Mucosa of descending colon (tissue), 3 donors: ENCODE measurements around the gene METTL21A. TPM values are rescaled to one million over a fixed set of nuclear protein-coding genes. Genes with fewer than 3 reads are reported as not detected.

Experiments
- ATAC-seq: fragments of 200-7000 bp; cut with Tn5 transposase; one replicate; pipeline ENCODE4 v1.9.1; 2020; ENCODE audit warnings: mild to moderate bottlenecking, moderate library complexity
- DNase-seq, 3 donors: peaks; one replicate each; pipeline ENCODE4 v3.0.0-alpha.2; 2020
- H3K36me3 ChIP-seq: fragments of 200-600 bp; one replicate; pipeline ENCODE4 v1.8.0; 2021; ENCODE audit warnings: low read depth, mild to moderate bottlenecking
- H3K4me1 ChIP-seq: fragments of 200-600 bp; one replicate; pipeline ENCODE4 v1.8.0; 2021; ENCODE audit warnings: low read depth, mild to moderate bottlenecking
- H3K4me3 ChIP-seq: fragments of 200-600 bp; one replicate; pipeline ENCODE4 v1.8.0; 2021; ENCODE audit warnings: mild to moderate bottlenecking
- H3K9me3 ChIP-seq: fragments of 200-600 bp; one replicate; pipeline ENCODE4 v1.8.0; 2021; ENCODE audit warnings: mild to moderate bottlenecking
- intact Hi-C, 2 donors: fragments of 100-400 bp; cut with DNase I in 1 of 2; cut with micrococcal nuclease in 1 of 2; formaldehyde crosslinking; loops; one replicate each; pipeline versions ENCODE4 v1.11.0 to v1.11.1; 2022; cut with DNase I, micrococcal nuclease
- total RNA-seq, 3 donors: library from RNA; stranded (reverse); fragmentation: NEBNext Ultra II Directional in 2 of 3; extraction: Animal tissue kit (Norgen Biotek cat#: 25700) in 2 of 3; gene quantifications; one replicate each; pipeline versions ENCODE4 v1.2.1 to v1.2.4, GENCODE V29; 2021 to 2023
- TF ChIP-seq, protein P1 (sequence below): fragments of 200-600 bp; IDR thresholded peaks from one replicate; pipeline ENCODE4 v1.8.0; 2022; ENCODE audit warnings: antibody characterized with exemption, mild to moderate bottlenecking
- donor health status: DM: no; HTN: no; CAD: no; lungs with moderate emphysema.
- donor health status: DM: no; HTN: no; CAD: no.
- donor health status: DM: no; HTN: yes; CAD: no.

The METTL21A gene
- total RNA-seq, 3 donors from 2014 or later = 9.6 to 21.5 (median 15.2) TPM

DNA sequence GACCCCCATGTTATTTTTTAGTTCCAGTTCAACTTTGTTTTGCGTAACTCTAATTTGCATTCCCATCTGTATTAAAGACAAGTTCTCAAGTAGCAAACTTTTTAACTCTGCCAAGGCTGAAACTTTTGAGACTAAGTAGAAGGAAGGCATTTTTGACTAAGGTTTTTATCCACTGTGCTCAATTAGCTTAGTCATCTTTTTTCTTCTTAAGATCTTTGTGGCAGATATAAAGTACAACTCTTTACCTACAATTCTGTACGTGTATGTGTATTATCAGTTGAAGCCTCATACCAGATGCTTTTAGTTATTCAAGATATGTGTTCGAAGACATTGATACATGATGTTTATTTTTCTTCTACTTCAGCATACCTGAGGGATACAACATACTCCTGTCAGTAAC lies 53.8 kb downstream of the METTL21A start:
- Histone ChIP-seq H3K36me3 (peaks cover 4% of the 10 kb centered on the region), H3K4me3 (no peak overlapping the region), H3K9me3 (no peaks in the 10 kb centered on the region), H3K4me1 (no peaks in the 10 kb centered on the region)
- TF ChIP-seq, protein P1, sequence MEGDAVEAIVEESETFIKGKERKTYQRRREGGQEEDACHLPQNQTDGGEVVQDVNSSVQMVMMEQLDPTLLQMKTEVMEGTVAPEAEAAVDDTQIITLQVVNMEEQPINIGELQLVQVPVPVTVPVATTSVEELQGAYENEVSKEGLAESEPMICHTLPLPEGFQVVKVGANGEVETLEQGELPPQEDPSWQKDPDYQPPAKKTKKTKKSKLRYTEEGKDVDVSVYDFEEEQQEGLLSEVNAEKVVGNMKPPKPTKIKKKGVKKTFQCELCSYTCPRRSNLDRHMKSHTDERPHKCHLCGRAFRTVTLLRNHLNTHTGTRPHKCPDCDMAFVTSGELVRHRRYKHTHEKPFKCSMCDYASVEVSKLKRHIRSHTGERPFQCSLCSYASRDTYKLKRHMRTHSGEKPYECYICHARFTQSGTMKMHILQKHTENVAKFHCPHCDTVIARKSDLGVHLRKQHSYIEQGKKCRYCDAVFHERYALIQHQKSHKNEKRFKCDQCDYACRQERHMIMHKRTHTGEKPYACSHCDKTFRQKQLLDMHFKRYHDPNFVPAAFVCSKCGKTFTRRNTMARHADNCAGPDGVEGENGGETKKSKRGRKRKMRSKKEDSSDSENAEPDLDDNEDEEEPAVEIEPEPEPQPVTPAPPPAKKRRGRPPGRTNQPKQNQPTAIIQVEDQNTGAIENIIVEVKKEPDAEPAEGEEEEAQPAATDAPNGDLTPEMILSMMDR = no peak
- DNase-seq (no peak), ATAC-seq (no peak)
- intact Hi-C loops = no loop called here

DNA sequence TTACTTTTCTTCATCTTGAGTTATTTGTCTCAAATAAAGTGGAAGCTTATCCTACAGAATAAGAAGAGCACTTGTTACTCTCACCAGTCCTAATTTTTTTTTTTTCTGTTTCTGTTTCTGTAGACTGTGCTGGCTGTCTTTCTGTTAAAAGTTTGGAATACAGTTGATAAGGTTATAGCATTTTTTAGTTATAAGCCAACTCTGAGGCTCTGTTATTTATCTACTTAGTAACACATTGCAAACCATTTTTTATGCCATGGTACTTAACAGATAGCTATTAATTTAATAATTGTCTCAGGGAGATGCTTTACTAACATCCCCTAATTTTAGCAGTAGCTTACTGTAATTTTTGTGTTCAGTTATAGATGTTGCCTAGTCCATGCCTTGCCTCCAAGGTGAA lies 57.5 kb downstream of the METTL21A start:
- TF ChIP-seq, protein P1 = no peak
- DNase-seq = no peak
- intact Hi-C loops = no loop called here
- no peak for ATAC-seq
- no peaks in the 10 kb centered on the region for H3K9me3 ChIP-seq
- no peaks in the 10 kb centered on the region for H3K4me1 ChIP-seq
- H3K4me3 ChIP-seq = no peak overlapping the region
- peaks cover 4% of the 10 kb centered on the region for H3K36me3 ChIP-seq

DNA sequence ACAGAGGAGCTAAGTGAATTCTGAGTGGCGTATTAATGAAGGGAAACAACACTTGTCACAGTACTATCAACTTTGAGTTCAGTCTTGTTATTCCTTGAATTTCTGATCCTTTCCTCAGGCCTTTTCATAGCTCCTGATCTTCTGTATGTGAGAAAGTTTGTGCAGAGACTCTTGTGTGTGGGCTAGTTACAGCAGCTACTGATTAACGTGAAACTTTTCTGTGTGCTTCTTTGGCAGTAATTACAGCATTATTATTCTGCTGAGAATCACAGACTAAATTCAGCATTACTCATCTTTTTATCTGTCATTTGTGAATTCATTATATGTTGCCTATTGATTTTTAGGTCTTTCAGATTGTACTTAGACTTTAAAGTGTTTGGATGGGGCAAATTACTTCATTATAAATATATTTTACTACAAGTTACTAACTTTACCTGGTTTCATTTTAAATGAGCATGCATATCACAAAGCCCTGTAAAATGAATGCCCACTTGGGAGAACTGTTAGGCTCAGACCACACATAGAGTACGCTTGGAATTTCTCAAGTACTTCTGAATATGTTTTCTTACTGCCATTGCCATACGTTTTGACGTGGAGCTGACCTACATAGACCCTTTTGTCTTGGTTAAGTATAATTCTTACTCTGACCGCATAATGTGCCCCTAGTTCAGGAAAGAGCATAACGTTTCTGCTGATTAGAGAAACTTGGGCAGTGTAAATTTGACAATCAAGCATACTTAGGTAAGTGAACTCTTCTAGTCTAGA lies 59.3 kb downstream of the METTL21A start:
- no peak for DNase-seq
- Histone ChIP-seq H3K4me3 (no peak overlapping the region), H3K36me3 (peaks cover 4% of the 10 kb centered on the region), H3K4me1 (no peaks in the 10 kb centered on the region), H3K9me3 (no peaks in the 10 kb centered on the region)
- ATAC-seq = no peak
- TF ChIP-seq, protein P1 = no peak
- intact Hi-C loops = no loop called here

Other genes with a start within 250 kb of the METTL21A start
- gene CREB1, start 95.4 kb downstream of the METTL21A start, total RNA-seq = 10 to 100 TPM; 51.1 to 65.0 (median 53.3) TPM
- gene CCNYL1, start 86.2 kb upstream of the METTL21A start, total RNA-seq = 10 to 100 TPM; 27.8 to 53.9 (median 32.0) TPM
- 100 to 1,000 TPM in 2 of 3 donors, 10 to 100 TPM in 1; 89.9 to 140 (median 125) TPM for gene FZD5, start 144.5 kb upstream of the METTL21A start, total RNA-seq